GM18861 (cell line): ENCODE measurements around the gene PKDCC.

Source experiments
- ATAC-seq: cut with Tn5 transposase; IDR thresholded peaks from one replicate; pipeline ENCODE4 v1.9.1; 2021; ENCODE audit not compliant: unreplicated experiment

Gene PKDCC

DNA sequence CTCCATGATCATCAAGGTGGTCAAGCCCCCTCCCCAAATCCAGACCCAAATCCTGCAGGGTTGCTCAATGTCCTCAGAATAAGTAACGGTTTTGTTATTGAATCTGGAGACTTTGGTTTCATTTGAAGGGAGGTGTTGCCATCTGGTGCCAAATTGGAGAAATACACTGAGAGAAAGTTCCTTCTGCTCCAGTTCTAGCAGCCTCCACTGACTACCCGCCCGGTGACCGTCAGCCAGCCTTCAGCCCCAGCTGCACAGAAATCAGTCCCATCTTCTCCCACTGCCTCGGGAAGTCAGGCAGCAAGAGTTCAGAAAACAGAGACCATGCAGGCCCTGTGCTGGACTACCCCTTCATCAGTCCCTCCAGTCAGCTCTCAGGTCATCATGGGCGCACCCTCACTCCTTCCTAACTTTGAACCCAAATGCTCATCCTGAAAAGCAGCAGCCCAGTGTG lies 38.7 kb downstream of the PKDCC start:
- ATAC-seq, result no peak

- no peak for ATAC-seq
Measured at GRCh38 chr2:42087137-42087856, 39.5 kb downstream of the PKDCC start.

DNA sequence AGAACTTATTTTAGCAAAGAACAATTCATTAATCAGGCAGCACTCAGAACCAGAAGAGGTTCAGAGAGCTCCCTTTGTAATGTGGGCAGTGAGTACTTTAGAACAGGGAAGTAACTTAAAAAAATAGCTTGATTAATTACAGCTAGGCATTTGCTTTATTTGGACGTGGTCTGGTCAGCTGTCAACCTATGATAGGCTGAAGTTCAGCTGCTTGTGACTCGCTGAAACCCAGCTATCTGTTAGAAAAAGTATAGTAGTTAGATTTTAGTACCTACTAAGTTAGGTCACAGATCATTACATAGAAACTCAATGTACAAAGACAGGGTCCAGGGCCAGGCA lies 40.0 kb downstream of the PKDCC start:
- no peak for ATAC-seq

GRCh38 chr2:42089340-42089925 lies 41.6 kb downstream of the PKDCC start:
- peak; percentile 66 for ATAC-seq

DNA sequence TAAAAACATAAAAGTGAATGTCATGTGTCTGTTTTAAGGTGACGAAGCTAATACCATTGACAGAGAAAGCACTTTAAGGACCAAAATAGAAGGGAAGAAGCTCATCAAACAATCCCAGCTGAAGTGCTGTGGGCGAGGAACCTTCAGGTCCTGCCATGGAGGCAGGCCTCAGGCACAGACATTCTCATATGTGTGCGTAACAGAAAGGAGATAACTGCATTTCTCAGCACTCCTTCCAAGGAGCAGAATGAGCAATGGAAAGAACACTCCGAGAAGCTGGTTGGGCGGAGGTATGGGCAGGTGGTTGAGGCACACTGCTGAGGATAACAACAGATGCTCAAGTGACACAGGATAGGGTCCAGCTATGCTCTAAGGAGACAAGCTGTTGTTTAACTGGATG lies 42.4 kb downstream of the PKDCC start:
- ATAC-seq, result no peak

GRCh38 chr2:42091671-42092070 lies 43.9 kb downstream of the PKDCC start:
- no peak for ATAC-seq

GRCh38 chr2:42092084-42092996 lies 44.5 kb downstream of the PKDCC start:
- no peak for ATAC-seq

DNA sequence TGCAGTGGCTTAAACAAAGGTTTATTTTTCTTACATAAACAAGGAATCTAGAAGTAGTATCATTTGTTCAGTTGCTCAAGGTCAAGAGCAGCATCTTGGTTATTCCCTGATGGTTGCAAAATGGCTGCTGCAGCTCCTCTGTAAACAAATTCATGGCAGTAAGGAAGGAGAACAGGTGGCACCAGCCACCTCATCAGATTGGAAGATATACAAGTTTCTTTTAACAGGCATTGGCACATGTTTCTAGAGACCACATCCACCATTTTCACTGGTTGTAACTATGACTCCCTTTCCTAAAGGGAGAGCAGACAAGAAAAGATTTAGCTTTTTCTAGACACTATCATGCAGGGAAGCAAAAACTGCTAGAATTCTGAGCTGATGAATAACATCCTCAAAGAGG lies 46.3 kb downstream of the PKDCC start:
- no peak for ATAC-seq

- peak; percentile 34 for ATAC-seq
Measured at GRCh38 chr2:42095923-42096408, 48.1 kb downstream of the PKDCC start.

GRCh38 chr2:42096869-42097591 lies 49.2 kb downstream of the PKDCC start:
- ATAC-seq, result peak; percentile 51

GRCh38 chr2:42098571-42099437 lies 51.0 kb downstream of the PKDCC start:
- ATAC-seq, result no peak

- no peak for ATAC-seq
Measured at GRCh38 chr2:42099438-42100173, 51.8 kb downstream of the PKDCC start.

DNA sequence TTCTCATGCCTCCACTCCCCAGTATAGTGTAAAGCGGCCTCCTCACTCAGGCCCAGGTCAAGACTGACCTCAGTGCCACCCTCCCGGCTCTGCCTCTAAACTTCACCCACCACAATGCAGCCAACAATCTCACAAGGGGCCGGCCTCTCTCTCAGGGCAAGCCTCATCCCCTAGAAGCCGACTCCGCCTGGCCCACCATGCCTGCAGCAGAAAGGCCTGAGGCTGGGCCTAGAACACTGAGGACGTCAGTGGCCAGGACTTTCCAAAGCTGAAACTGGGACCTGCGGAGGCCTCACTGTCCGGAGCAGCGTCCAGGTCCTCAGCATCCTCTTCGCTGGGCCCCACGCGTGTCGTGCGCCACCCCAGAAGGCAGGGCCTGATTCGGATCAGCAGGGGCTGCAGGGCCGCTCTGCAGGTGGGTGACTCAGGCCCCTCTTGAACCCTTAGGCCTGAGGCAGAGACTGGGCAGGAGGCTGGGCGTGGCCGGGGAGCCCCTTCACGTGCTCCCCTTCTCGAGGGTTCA lies 52.9 kb downstream of the PKDCC start:
- no peak for ATAC-seq

GRCh38 chr2:42101206-42102023 lies 53.6 kb downstream of the PKDCC start:
- ATAC-seq, result no peak

DNA sequence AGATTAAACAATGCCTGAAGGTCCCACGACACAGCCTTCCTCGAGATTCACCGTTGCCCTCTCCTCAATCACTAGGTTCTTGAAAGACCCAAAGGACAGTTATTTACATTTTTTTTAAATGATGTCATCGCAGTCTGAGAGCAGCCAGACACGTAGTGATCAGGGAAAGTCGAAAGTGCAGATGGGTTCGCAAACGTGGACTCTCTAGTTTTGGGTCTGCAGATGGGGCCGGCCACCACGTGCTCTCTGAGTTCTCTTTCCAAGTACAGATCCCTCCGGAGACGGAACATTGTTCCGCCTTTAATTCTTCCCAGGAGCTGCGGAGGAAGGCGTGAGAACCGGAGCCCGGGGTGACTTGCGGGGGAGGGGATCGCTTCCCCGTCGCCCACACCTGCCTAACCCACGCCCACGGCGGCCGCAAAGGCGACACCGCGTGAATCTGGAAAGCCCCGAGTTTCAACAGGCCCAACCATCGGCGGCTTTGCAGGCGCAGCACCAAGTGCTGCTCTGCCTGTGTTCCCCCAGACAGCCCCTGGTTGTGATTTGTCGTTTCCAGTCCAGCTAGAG lies 54.3 kb downstream of the PKDCC start:
- peak; percentile 50 for ATAC-seq

- no peak for ATAC-seq
Measured at GRCh38 chr2:42102591-42103450, 55.0 kb downstream of the PKDCC start.

DNA sequence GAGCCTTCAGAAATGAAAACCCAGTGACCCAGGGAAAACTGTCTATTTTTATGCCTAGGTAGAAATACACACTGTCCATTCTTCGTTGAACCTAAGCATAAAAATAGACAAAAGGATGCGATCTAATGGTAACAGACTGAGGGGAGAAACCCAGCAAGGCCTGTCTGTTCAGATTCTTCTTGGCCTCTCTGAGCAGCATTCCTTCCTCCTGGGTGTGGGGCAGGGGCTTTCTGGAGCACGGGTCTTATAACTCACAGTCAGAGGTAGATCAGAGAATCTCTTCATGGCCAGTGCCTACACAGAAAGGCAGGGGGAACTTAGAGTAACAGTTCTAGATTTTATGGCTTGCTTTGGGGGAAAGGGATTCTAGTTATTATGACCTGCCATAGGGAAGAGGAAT lies 56.0 kb downstream of the PKDCC start:
- ATAC-seq, result no peak
